Head of caudate nucleus (tissue), 42 donors: ENCODE results near the gene ING5.
A peak's percentile ranks its signal among the peaks of the same experiment; 100 is the strongest.

Experiments
- DNase-seq, 42 donors: peaks; one replicate each; pipeline versions ENCODE4 v3.0.0 to v3.0.0-alpha.2; 2020 to 2021; ENCODE audit warnings: mixed read lengths in 7 of 42
- intact Hi-C: fragments of 100-400 bp; cut with DNase I; formaldehyde crosslinking; loops from one replicate; pipeline ENCODE4 v1.15.0; 2022

The ING5 gene

GRCh38 chr2:241671457-241672240, 30.2 kb upstream of the ING5 start:
- intact Hi-C loops, result no loop called here
- DNase-seq, result no peak

GRCh38 chr2:241672243-241673188, 29.3 kb upstream of the ING5 start:
- intact Hi-C loops, result no loop called here
- no peak for DNase-seq

GRCh38 chr2:241673189-241673663, 28.6 kb upstream of the ING5 start:
- intact Hi-C loops, result no loop called here
- DNase-seq, result no peak

- intact Hi-C loops, result no loop called here
- peak in 18 of 42 donors; percentile 5 to 51 (median 24) for DNase-seq
These were observed 27.8 kb upstream of the ING5 start for GRCh38 chr2:241673797-241674725.

GRCh38 chr2:241675885-241676284, 26.0 kb upstream of the ING5 start:
- DNase-seq, result no peak

GRCh38 chr2:241676665-241677064, 25.2 kb upstream of the ING5 start:
- intact Hi-C loops, result no loop called here
- DNase-seq, result no peak

More at GRCh38 chr2:241675885-241676284, 26.0 kb upstream of the ING5 start:
- intact Hi-C loops, result no loop called here

GRCh38 chr2:241677392-241677791, 24.4 kb upstream of the ING5 start:
- intact Hi-C loops, result no loop called here
- no peak for DNase-seq

GRCh38 chr2:241678307-241678706, 23.5 kb upstream of the ING5 start:
- intact Hi-C loops, result no loop called here
- DNase-seq, result no peak

GRCh38 chr2:241678784-241679540, 22.9 kb upstream of the ING5 start:
- intact Hi-C loops, result no loop called here
- DNase-seq, result no peak

- intact Hi-C loops, result no loop called here
- DNase-seq, result no peak
These were observed 21.8 kb upstream of the ING5 start for GRCh38 chr2:241680044-241680443.

GRCh38 chr2:241680827-241681599, 20.8 kb upstream of the ING5 start:
- intact Hi-C loops, result no loop called here

GRCh38 chr2:241686324-241686649, 15.6 kb upstream of the ING5 start:
- intact Hi-C loops, result loop anchor here (2.0 kb wide), 1 partner anchor 49 kb away; the partner anchor contains the start of genes ATG4B and THAP4
- DNase-seq, result peak in 18 of 42 donors; percentile 4 to 49 (median 21)

More at GRCh38 chr2:241680827-241681599, 20.8 kb upstream of the ING5 start:
- no peak for DNase-seq

GRCh38 chr2:241686650-241687425, 15.0 kb upstream of the ING5 start, which contains the start of gene DTYMK:
Gene DTYMK, minus strand, starts transcription at chr2:241686815. Its CDS starts 32 bp downstream, at chr2:241686783.
- intact Hi-C loops, result loop anchor here (2.0 kb wide), 1 partner anchor 50 kb away; the partner anchor contains the start of genes ATG4B and THAP4
- DNase-seq, result peak; percentile 92 to 98 (median 97)

- intact Hi-C loops, result no loop called here
- DNase-seq, result no peak
These were observed 12.5 kb upstream of the ING5 start for GRCh38 chr2:241689306-241689705.

- intact Hi-C loops, result no loop called here
These were observed 11.6 kb upstream of the ING5 start for GRCh38 chr2:241690202-241690717.

GRCh38 chr2:241692448-241692847, 9.4 kb upstream of the ING5 start:
- no peak for DNase-seq
- intact Hi-C loops, result no loop called here

More at GRCh38 chr2:241690202-241690717, 11.6 kb upstream of the ING5 start:
- no peak for DNase-seq
